HL-60/S4 (cell line): ENCODE data around the gene PLS1.

Source experiments
- in situ Hi-C: fragments of 300-500 bp; cut with MboI; formaldehyde crosslinking; loops from 2 replicates; pipeline ENCODE4 v1.14.3; 2022; ENCODE audit warnings: low sequenced_read_pairs

PLS1 gene

DNA sequence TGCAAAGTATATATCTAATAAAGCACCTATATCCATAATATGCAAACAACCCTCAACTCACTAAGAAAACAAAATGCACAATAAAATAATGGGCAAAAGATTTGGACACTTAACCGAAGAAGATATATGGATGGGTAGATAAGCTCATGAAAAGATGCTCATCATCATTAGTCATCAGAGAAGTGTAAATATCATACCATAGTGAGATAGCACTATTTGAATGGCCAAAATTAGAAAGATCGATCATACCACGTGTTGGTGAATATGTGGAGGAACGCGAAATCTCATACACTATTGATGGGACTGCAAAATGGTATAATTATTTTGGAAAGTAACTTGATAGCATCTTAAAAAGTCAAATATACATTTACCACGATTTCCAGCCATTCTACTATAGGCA is 40.5 kb downstream of the PLS1 start:
- in situ Hi-C loops = no loop called here

DNA sequence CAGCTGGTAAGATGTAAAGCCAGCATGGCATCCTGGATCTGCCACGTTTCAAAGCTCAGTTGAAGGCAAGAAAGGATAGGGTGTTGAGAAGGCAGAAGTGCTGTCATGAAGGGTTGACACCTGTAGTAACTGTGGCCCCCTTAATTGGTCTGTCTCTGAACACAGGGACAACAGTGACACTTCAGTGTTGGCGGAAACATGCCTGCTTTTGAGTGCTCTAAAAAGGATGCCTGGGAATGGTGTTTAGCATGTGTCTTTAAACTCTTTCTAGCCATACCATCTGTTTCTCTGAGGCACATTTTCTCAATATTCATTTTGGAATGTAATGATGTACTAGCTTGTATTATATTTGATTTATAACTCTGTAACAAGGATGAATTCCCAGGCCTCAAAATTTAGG is 42.1 kb downstream of the PLS1 start:
- in situ Hi-C loops = no loop called here

DNA sequence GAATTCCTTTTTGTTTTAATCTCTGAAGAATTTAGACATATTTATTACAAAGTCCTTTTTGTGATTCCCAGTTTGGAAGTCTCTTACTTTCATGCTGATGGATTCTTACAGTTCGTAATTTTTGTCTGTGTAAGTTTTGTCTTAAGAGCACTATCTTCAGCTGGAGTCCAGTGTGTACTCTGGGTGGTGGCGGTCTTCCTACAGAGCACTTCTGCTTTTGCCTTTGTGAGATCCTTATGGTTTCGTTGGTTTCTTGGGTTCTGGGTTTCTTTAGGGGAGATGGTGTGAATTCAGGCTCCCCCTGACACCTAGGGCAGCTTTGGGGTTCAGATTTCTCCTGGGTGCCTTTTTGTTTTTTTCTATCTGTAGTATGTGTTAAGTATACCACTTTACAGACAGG is 45.3 kb downstream of the PLS1 start:
- in situ Hi-C loops = no loop called here

DNA sequence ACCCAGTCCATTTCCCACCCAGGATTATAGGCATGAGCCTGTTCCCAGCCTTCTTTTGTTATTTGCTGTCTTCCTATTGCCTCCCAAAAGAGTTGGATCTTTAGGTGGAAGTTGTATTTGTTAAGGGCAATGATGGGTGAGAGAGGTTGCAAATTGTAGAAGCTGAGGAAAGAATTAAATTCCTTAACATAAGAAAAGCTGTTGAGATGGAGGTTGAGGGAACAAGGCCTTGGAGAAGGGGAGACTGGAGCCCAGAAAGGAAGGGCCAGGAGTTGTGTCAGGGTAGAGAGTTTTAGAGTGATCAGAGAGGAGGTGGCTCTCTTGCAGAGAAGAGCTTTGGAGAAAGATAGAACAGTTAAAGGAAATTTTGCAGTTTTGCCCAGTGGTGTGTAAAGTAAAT is 46.8 kb downstream of the PLS1 start:
- in situ Hi-C loops = no loop called here

DNA sequence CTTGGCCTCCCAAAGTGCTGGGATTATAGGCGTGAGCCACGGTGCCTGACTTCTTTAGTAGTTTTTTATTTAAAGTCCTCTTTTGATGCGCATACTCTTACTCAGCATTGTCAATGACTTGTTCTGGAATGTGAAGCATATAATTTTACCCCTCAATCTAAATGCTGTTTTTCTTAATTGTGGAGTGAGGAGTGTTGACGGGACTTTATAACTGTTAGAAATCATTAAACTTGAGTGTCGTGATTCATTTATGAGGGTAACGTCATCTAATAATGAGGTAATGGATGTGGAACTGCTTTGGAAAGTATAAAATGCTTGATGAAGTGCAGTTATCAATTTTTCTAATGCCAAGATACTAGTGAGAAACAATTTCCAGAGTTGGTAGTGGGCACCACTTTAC is 48.3 kb downstream of the PLS1 start:
- in situ Hi-C loops = no loop called here

DNA sequence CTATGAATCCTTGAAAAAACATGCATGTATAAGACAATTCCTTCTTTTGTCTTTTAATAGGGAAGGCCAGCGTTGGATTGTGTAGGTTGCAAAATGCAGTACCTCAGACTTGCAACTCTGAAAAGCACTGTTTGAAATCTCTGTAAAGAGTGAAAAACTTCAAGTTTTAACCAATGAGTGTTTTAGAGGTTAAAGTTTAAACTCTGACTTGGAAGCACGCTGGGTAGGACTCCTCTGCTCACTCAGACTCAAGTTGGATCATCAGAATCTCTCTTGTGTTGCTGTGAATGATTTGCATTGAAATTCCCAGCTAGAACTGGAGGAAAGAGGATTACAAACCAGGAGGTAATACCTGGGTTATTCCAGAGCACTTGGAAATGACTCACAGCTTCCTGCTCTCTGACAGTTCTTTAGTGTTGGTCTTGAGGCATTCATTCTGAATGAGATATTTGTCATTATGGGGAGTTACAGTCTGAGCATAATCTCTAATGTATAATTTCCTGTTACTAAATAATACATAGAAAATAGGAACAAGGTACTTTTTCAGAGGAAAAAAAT is 49.1 kb downstream of the PLS1 start:
- in situ Hi-C loops = no loop called here

DNA sequence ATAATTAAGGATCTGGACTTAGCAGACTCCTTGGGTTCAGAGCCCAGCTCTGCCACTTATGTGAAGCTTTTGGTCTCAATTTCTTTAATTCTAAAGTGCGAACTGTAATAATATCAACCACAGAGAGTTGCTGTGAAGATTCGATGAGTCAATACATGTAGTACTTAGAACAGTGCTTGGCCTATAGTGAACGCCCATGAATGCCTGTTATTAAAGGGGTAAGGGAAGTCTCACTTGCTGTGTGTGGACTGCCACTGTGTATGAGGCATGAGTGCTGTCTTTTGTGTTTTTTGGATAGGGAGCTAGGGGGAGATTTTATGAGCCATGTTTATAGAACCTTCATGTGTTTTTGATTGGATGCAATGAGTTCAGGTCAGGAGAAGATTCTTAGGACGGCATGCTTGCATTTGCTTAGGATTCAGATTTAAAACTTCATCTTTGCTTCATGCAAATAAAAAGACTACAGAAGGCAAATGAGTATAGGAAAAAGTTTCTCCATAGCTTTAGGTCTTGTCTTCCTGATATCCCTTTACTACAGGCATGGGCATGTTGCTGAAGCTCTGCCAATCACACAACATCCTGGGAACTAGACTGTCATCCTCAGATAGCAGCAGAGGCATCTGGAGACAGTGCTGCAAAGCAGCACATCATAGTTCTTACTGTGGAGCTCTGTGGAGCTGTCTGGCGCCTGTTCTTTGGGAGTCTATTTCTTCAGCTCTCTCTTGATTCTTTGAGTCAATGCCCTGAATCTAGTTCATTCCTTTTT is 50.0 kb downstream of the PLS1 start:
- in situ Hi-C loops = no loop called here

DNA sequence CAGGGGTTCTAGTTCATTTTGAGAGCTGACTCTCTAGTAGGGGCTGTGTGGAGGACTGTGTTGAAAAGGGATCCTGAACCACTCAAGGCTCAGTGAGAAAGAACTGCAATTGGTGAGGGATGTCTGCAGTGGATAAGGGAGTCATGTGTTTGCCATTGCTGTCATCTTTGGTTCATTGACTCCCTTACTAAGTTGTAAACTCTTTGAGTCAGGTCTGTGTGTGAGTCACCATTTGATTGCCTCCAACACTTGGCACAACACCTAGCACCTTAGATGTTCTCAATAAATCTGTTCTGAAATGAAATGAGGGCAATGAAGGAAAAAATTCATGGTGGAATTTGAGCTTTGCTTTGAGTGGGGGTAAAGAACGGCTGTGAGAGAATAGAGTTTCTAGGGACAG is 51.7 kb downstream of the PLS1 start:
- in situ Hi-C loops = no loop called here

DNA sequence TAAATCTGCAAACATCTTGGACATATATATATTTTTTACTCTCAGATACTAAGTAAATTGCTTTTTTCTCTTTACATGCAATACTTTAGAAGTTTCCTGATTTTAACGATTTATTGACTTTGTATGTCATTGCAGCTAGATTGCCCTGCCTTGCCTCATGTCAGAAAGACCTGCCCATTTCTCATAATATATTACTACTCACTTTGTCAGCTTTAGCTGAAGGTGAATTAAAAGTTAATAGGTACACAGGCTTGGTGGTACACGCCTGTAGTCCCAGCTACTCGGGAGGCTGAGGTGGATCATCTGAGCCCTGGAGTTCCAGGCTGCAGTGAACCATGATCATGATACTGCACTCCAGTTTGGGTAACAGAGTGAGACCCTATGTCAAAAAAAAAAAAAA is 52.8 kb downstream of the PLS1 start:
- in situ Hi-C loops = no loop called here

DNA sequence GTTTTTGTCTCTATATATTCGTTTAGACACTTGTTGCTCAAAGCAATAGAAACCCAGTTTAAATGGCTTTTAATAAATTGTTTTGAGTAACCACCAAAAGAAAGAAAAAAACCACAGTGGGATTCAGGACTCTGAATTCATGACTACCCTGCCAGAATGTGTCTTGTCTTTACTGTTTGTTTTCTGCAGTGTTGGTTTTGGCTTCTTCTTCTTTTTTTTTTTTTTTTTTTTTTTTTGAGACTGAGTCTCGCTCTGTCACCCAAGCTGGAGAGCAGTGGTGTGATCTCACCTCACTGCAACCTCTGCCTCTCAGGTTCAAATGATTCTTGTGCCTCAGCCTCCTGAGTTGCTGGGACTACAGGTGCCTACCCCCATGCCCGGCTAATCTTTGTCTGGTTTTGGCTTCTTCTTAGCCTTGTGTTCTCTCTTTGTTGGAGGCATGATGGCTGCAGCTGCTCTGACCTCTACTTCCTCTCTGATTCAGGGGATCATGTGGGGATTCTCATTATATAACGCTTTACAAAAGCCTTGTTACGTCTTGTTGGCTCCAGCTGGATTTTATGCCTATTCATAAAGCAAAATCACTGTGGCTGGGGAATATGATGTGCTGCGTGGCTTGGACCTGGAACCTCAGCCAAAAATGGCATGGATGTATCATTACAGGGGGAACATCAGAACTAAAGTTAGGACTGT is 54.0 kb downstream of the PLS1 start:
- in situ Hi-C loops = no loop called here

DNA sequence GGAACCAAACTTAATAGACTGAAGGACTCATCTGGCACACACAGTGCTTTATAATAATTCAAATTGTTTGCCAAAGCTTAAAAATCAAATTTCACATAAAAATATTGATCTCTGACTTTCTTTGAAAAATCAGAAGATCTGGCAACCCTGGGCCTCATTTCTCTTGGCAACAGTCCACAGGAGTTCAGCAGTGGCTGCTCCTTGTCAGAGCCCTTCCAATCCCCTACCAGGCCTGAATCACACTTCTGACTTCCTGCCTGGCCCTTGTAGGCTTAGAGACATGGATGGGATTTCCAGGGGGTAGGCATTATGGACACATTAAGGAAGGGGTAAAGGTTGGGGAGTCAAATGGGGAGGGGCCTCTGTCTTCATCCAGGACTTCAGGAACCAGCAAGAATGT is 55.5 kb downstream of the PLS1 start:
- in situ Hi-C loops = no loop called here

DNA sequence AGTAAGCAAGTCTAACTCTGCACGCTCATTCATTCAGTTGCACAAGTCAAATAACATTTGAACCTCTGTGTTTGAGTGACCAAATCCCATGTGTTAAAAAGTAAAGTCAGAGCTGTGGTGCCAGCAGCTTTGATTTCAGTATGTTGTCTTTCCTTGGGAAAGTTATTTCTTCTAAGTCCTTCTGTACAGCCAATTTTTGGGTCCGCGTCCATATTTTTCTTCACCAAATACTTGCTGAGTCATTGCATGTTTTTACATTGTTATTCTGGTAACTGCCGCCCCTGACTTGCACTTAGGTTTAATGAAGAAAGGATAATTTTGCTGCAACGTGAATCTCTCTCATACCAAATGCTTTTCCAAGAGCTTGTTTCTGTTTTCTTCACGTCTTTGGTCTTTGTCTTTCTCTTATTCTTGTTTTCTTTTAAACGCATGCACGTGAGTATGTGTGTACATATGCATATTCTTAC is 56.7 kb downstream of the PLS1 start:
- in situ Hi-C loops = no loop called here

DNA sequence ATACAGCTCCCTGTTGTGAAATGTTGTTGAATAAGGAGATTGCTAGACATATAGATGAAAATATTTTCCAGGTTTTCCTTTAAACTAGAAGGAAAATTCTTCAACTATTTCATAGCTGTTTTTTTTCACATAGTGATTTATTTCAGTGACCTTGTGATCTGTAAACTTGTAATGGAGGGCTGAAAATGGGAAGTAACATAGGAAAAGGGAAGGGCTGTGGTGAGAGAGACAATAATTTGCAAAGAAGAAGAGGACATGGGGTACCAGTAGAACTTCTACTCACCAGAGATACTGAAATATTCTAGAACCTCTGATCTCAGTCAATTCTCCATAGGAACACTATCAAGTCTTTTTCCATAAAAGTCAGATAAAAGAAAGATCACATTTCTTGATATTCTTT is 60.4 kb downstream of the PLS1 start:
- in situ Hi-C loops = no loop called here

DNA sequence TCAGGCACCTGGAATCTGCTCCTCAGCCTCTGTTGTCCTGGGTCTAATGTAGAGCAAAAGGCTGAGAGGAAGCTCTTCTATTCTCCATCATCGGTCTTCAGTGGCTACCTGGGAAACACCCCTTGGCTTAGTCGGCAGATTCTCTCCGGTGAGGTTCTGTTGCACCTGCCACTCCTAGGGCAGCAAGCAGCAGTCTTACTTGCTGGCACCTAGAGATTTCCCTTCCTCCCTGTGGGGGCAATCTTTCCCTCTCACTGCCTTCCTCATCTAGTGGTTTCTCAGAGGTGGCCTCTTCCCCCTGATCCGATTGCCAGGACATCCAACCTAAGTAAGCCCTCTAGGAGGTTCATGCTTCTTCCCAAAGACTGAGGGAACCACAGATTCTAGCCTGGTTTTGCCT is 60.8 kb downstream of the PLS1 start:
- in situ Hi-C loops = no loop called here

DNA sequence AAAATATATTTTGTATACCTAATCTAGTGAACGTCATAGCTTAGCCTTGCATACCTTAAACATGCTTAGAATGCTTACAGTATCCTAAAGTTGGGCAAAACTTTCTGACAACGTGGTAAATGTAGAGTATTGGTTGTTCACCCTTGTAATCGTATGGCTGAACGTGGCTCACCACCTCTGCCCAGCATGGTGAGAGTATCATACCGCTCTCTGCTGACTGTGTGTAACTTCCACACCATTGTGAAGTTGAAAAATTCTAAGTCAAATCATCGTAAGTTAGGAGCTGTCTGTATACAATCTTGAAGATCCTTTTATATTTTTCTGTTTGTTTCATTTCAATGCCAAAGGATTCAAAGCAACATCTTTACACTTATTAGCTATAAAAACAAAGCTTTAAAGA is 64.2 kb downstream of the PLS1 start:
- in situ Hi-C loops = no loop called here

DNA sequence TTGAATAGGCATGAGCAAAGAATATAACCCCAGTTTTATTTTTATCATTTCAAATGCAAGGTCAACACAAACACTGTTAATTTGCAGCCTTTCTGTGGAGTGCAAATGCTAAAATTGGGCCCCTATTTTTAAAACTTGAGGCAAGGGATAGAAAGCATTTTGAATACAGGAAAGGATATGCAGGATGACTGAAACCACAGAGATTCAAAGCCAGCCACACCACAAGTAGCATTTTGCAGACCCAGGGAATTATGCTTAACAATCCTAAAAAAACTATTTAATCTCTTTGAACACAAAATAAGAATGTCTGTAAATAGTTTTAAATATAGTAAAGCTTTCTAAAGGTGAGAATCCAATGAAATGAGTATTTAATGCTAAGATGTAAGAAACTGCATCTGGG is 64.7 kb downstream of the PLS1 start:
- in situ Hi-C loops = no loop called here

DNA sequence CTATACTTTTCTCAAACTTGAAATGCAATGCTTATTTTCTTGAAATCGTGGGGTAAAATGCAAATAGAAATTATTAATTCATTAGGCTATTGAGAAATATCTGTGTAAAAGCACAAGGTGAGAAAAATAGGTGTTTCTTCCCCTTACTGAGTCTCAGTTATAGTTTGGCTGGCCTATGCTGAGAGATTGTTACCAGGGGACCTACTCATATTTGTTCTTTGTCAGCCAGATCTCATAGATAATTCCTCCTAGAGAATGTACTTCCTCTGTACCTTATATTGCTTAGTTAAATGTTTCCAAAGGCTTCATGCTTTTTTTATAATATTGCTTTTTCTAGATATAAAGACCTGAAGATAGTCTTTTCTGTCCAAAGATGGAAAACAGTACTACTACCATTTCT is 67.7 kb downstream of the PLS1 start:
- in situ Hi-C loops = no loop called here

DNA sequence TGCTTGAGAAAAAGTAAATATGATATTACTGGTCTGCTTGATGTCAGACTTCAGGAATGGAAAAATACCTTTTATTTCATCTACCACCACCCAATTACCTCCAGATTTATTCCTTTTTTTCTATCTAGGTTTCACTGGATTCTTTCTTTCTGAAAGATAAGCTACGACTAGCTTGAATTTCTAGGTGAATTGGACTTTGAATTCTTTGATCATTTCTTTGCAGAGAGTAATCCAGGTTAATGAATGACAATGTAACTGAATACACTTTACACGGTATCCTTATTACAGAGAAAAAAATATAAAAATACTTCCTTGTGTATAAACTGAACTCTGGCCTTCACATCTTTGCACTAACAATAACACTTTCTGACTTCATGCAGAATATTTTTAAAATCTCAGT is 68.1 kb downstream of the PLS1 start:
- in situ Hi-C loops = no loop called here

DNA sequence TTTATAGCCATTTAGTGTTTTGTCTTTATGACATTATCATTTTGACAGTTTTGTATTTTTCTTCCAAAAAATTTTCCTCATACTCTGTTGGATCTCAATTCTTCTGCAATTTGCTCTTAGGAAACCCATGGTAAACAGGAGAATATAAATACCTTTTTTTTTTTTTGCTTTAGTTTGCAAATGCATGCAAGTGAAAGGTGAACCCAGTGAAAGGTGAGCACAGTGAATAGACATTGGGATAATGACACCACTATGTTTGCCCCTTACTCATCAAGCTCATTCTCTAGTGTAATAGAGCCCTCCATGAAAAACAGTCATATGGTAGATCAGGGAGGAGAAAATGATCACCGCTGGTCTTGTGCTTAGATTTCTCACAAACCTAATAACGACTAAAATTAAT is 68.6 kb downstream of the PLS1 start:
- in situ Hi-C loops = no loop called here

DNA sequence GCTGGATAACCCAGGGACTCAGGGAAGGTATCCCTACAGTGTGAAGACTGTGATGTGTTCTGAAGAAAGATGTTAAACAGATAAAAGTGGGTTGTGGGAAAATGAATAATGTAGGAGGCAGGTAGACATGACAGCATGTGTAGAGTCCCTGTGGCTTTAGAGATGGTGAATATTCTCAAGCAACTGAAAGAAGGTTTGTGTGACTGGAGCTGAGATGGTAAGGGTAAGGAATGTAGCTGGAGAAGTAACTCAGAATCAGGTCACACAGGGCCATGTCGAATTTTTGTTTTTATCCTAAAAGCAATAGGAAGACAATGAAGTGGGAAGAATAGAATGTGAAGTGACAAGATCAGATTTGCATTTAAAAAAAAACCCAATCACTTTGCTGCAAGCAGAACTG is 73.9 kb downstream of the PLS1 start:
- in situ Hi-C loops = no loop called here

DNA sequence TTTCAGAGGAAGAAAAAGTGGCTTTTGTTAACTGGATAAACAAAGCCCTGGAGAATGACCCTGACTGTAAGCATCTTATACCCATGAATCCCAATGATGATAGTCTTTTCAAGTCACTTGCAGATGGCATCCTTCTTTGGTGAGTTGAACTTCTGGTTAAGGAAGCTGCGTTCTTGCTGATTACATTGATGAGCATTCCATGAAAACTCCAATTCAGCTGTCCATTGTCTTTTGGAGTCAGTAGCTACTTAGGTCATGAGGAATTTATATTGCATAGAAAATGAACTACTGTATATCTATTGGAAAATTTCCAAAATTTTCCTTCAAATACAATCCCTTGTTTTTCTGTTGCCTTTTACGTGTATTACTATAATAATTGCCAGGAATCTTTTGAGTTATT is 80.0 kb downstream of the PLS1 start:
- in situ Hi-C loops = no loop called here

DNA sequence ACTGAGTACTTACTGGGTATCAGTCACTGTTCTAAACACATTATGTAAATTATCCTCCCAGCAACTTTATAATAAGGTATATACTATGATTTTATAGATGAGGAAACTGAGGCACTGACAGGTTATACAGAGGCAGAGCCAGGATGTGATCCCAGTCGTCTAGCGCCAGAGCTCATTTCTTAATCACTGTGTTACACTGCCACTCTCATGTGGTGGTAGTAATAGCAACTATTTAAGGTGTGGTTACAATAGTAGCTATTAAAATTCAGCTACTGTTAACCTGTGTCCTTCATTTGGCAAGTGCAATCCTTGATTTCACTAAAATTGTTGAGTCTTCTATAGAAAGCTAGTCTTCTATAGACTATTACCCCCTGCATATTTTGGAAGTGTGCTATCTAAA is 84.5 kb downstream of the PLS1 start:
- in situ Hi-C loops = no loop called here
